ENCODE results near the gene PSMG4.
A peak's percentile ranks its signal among the peaks of the same experiment; 100 is the strongest.

PSMG4 gene

DNA sequence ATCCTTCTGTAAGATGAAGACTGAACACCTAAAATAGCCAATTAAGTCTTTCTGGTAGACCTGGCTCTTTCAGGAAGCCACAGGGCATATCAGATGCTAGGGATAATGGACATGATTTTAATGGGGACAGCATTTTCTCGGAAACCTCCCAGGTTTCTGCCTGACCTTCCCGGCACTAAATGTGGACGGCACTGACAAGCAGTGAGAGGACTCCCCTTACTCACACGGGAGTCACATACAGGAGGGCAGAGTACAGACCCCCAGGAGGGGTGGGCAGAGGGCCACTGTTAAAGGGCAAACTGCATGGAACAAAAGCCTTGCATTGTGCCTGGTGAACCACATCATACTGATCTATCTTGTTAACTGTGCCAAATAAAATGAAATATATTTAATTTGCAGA, 19.9 kb downstream of the PSMG4 start:
- Mint-ChIP-seq H3K4me1 (peaks cover 26% of the 10 kb centered on the region), H3K27me3 (ENCODE audit: low read depth) (no peaks in the 10 kb centered on the region), H3K36me3 (ENCODE audit: low read depth) (peaks cover 12% of the 10 kb centered on the region), H3K9me3 (no peaks in the 10 kb centered on the region), H3K4me3 (no peak overlapping the region), H3K27ac (no peak overlapping the region)
- TF ChIP-seq, protein P1, sequence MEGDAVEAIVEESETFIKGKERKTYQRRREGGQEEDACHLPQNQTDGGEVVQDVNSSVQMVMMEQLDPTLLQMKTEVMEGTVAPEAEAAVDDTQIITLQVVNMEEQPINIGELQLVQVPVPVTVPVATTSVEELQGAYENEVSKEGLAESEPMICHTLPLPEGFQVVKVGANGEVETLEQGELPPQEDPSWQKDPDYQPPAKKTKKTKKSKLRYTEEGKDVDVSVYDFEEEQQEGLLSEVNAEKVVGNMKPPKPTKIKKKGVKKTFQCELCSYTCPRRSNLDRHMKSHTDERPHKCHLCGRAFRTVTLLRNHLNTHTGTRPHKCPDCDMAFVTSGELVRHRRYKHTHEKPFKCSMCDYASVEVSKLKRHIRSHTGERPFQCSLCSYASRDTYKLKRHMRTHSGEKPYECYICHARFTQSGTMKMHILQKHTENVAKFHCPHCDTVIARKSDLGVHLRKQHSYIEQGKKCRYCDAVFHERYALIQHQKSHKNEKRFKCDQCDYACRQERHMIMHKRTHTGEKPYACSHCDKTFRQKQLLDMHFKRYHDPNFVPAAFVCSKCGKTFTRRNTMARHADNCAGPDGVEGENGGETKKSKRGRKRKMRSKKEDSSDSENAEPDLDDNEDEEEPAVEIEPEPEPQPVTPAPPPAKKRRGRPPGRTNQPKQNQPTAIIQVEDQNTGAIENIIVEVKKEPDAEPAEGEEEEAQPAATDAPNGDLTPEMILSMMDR (IDR thresholded peaks at IDR 0.05; ENCODE audit: unreplicated experiment in 3 of 3), result no peak

DNA sequence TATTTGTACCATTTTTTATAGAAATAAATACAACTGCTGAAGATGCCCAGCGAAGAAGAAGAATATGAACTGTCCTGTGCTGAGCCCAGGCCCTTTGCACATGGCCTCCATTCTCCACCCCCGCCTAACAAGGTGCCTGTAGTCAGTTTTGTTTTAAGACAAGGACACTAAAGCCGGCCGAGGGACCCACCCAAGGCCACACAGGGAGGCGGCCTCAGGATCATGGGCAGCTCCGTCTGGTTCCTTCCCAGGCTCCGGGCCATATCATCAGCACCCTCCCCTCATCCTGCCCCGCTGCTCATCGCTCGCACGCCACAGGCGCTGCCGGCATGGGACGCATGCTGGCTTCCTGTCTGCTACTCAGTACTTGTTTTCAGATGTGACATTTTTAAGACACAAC, 21.3 kb downstream of the PSMG4 start:
- TF ChIP-seq, protein P1 (IDR thresholded peaks at IDR 0.05; ENCODE audit: unreplicated experiment in 3 of 3), result no peak
- Mint-ChIP-seq H3K27ac (peak overlapping the region in 1 of 3 experiments; percentile 16), H3K27me3 (ENCODE audit: low read depth) (no peaks in the 10 kb centered on the region), H3K9me3 (no peaks in the 10 kb centered on the region), H3K4me1 (peaks cover 32% of the 10 kb centered on the region), H3K36me3 (ENCODE audit: low read depth) (peaks cover 12% of the 10 kb centered on the region), H3K4me3 (no peak overlapping the region)

DNA sequence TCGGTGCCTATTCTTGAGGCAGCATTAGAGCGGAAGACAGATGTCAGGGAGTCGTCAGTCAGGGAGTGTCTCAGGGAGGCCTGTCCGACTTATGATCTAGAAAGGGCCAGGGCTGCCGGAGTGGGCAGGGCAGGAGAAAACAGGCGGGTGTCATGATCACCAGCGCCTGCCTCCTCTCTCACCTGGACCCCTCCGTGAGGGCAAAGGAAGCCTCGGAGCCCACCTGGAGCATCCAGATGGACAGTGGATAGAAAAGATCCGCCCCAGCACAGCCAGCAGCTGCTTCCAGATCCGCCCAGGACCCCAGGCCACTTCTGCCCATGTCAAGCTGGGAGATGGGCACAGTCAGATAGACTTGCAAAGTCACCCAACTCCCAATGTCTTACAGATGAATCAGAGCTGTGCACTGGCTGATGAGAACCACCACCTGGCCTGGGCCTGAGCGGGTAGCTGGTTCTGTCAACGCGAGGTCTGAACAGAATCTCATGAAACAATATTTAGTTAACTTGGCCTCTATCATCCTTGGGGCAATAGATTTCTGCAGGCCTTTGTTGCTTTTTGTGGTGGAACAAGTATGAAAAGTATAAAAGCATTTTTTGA, 22.2 kb downstream of the PSMG4 start:
- H3K27me3 Mint-ChIP-seq (ENCODE audit: low read depth), result no peaks in the 10 kb centered on the region

DNA sequence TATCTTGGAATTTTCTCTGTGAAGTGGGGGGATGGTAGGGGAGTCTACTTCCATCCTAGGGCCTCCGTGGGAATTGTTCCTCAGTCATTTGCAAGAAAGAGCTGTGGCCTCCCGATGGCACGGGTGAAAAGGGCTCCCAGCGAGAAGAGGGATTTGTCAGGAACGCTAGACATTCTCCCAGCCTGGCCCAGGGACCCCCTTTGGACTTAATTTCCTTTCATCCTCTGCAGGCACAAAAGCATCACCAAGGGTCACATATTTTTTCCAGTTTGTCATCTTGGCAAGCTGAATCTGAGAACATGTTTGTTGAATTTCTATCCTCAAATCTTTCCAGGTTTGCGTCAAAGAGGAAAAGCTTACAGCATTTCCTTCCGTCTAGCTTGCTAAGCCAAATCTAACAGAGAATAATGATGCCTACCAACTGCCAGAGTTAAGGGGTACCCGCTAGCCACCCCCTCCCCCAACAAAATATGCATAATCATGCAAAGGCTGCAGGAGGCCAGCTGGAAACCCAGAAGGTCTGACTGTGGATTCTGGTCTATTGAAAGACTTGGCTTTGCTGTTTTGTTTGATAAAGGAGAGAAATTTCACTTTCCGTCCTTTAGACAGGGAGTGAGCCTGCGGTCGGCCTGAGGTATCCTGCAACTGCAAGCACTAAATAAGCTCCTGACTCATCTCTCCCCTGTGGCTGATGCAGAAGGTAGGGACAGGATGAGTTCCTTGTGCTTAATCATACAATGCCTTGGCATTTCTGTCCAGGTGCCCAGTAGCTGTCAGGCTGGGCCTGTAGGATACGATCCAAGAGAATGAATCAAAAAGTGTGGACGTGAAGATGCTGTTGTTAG, 23.1 kb downstream of the PSMG4 start:
- Mint-ChIP-seq H3K4me1 (peaks cover 36% of the 10 kb centered on the region), H3K36me3 (ENCODE audit: low read depth) (peaks cover 14% of the 10 kb centered on the region), H3K27me3 (ENCODE audit: low read depth) (no peaks in the 10 kb centered on the region), H3K4me3 (no peak overlapping the region), H3K9me3 (no peaks in the 10 kb centered on the region), H3K27ac (peak overlapping the region; percentile 38 to 68 (median 64))
- TF ChIP-seq, protein P1 (IDR thresholded peaks at IDR 0.05; ENCODE audit: unreplicated experiment in 3 of 3), result no peak

More for the DNA sequence above, 22.2 kb downstream of the PSMG4 start:
- no peaks in the 10 kb centered on the region for H3K9me3 Mint-ChIP-seq
- H3K27ac Mint-ChIP-seq, result peak overlapping the region in 2 of 3 experiments; percentile 64 to 68
- no peak overlapping the region for H3K4me3 Mint-ChIP-seq
- TF ChIP-seq, protein P1 (IDR thresholded peaks at IDR 0.05; ENCODE audit: unreplicated experiment in 3 of 3), result no peak
- peaks cover 36% of the 10 kb centered on the region for H3K4me1 Mint-ChIP-seq
- peaks cover 12% of the 10 kb centered on the region for H3K36me3 Mint-ChIP-seq (ENCODE audit: low read depth)

DNA sequence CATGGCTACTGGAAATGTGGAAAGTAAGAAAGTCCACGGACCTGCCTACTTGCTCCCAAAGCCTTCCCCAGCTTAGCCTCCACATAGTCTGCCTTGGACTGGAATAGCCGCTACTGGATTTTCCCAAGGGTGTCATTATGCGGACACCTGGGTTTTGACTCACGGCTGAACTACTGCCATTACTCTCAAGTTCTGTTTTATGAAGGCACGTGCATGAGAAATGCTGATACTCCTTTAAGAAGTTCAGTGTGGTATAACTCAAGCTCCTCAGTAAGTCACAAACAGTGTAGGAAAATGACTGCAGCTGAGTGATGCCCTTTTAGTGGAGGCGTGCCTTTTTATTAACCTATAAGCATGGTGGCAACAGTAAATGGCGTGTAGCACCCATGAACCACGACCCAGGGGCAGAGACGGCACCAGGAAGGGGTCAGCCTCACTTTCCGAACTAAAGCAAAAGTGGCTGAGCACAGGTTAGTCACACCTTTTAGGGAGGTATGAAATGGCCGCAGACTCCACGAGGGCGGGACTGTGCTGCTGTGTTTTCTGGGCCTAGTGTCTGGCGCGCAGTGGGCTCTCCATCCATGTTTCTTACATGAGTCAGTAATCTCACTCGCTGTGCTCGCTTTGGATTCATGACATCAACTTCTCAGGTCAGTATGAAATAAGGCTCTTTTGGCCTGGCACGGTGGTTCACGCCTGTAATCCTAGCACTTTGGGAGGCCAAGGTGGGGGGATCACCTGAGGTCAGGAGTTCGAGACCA, 23.9 kb downstream of the PSMG4 start:
- Mint-ChIP-seq H3K4me1 (peaks cover 36% of the 10 kb centered on the region), H3K4me3 (no peak overlapping the region), H3K36me3 (ENCODE audit: low read depth) (peaks cover 15% of the 10 kb centered on the region), H3K9me3 (no peaks in the 10 kb centered on the region), H3K27ac (peak overlapping the region; percentile 38 to 68 (median 64)), H3K27me3 (ENCODE audit: low read depth) (no peaks in the 10 kb centered on the region)
- TF ChIP-seq, protein P1 (IDR thresholded peaks at IDR 0.05; ENCODE audit: unreplicated experiment in 3 of 3), result no peak
